IMR-90 (cell line): ENCODE data around the gene FAF1. TPM values are rescaled to one million over a fixed set of nuclear protein-coding genes. Genes with fewer than 3 reads are reported as not detected.

Source experiments
- ATAC-seq: fragments of 200-7000 bp; cut with Tn5 transposase; 2 replicates; pipeline ENCODE4 v1.9.1; 2020; ENCODE audit warnings: low read depth, mild to moderate bottlenecking, moderate library complexity
- BruUV-seq: library from RNA; stranded (reverse); fragments of 400-500 nt; replicated peaks from 2 replicates; lab custom pipeline; 2021; lab: Mats Ljungman, UMichigan
- CTCF ChIA-PET: fragments of 300-600 bp; formaldehyde crosslinking; extraction: SDS; loops from one replicate; lab custom pipeline; 2021; ENCODE audit warnings: antibody characterized with exemption; lab: Yijun Ruan, JAX
- POLR2A ChIA-PET: fragments of 300-600 bp; sonication (Branson Sonifier 250); formaldehyde crosslinking; loops from one replicate; lab custom pipeline; 2022; ENCODE audit warnings: antibody characterized with exemption; ENCODE audit not compliant: unreplicated experiment; lab: Charles Lee
- DNase-seq: peaks from one replicate; pipeline ENCODE4 v3.0.0; 2013
- H2AFZ ChIP-seq: replicated peaks from 2 replicates; pipeline ENCODE3; 2013; ENCODE audit warnings: low read length, mild to moderate bottlenecking; ENCODE audit not compliant: poor library complexity
- H2AK5ac ChIP-seq: 2 replicates; pipeline ENCODE4 v1.6.1; 2013; ENCODE audit warnings: low read depth, low read length, inconsistent platforms
- H2AK9ac ChIP-seq: replicated peaks from 2 replicates; pipeline ENCODE3; 2013; ENCODE audit warnings: mild to moderate bottlenecking, low read depth, low read length, moderate library complexity; ENCODE audit not compliant: poor library complexity
- H2BK120ac ChIP-seq: 2 replicates; pipeline ENCODE4 v1.6.1; 2013; ENCODE audit warnings: low read depth, low read length, inconsistent platforms
- H2BK15ac ChIP-seq: 3 replicates; pipeline ENCODE4 v1.6.1; 2013; ENCODE audit warnings: low read depth, low read length, inconsistent platforms
- H2BK20ac ChIP-seq: 2 replicates; pipeline ENCODE4 v1.6.1; 2013; ENCODE audit warnings: low read depth, mild to moderate bottlenecking, inconsistent platforms, low read length, moderate library complexity
- H2BK5ac ChIP-seq: 2 replicates; pipeline ENCODE4 v1.6.1; 2013; ENCODE audit warnings: mild to moderate bottlenecking, low read depth, low read length, inconsistent platforms; ENCODE audit not compliant: poor library complexity, severe bottlenecking
- H3K14ac ChIP-seq: replicated peaks from 2 replicates; pipeline ENCODE4 v1.6.1; 2013; ENCODE audit warnings: low read depth, low read length, inconsistent platforms
- H3K18ac ChIP-seq: 2 replicates; pipeline ENCODE4 v1.6.1; 2013; ENCODE audit warnings: low read depth, low read length, control low read depth
- H3K23ac ChIP-seq: 2 replicates; pipeline ENCODE4 v1.6.1; 2013; ENCODE audit warnings: low read depth, low read length, inconsistent platforms
- H3K27ac ChIP-seq: 2 replicates; pipeline ENCODE4 v1.5.1; 2013; ENCODE audit warnings: mild to moderate bottlenecking, control low read depth, low read length; ENCODE audit not compliant: insufficient read depth
- H3K27me3 ChIP-seq: 2 replicates; pipeline ENCODE4 v1.6.1; 2013; ENCODE audit warnings: low read length; ENCODE audit not compliant: control insufficient read depth, insufficient read depth
- H3K36me3 ChIP-seq: 2 replicates; pipeline ENCODE4 v1.6.1; 2013; ENCODE audit warnings: low read length, mixed read lengths; ENCODE audit not compliant: control insufficient read depth, insufficient read depth
- H3K4ac ChIP-seq: 2 replicates; pipeline ENCODE4 v1.6.1; 2013; ENCODE audit warnings: low read depth, low read length, inconsistent platforms
- H3K4me1 ChIP-seq: 2 replicates; pipeline ENCODE4 v1.6.1; 2013; ENCODE audit warnings: low read length, mixed read lengths; ENCODE audit not compliant: control insufficient read depth, insufficient read depth
- H3K4me2 ChIP-seq: 2 replicates; pipeline ENCODE4 v1.6.1; 2013; ENCODE audit warnings: low read depth, mild to moderate bottlenecking, control low read depth, low read length, moderate library complexity
- H3K4me3 ChIP-seq: 2 replicates; pipeline ENCODE4 v1.5.1; 2013; ENCODE audit warnings: low read depth, mild to moderate bottlenecking, control low read depth, low read length, moderate library complexity; ENCODE audit not compliant: insufficient read depth
- H3K56ac ChIP-seq: 2 replicates; pipeline ENCODE4 v1.6.1; 2013; ENCODE audit warnings: low read length, inconsistent platforms; ENCODE audit not compliant: insufficient read depth; ENCODE audit errors: extremely low read depth
- H3K79me1 ChIP-seq, 2 experiments: 2 replicates each; pipeline ENCODE4 v1.6.1; 2013; ENCODE audit warnings: low read length in 2 of 2, inconsistent platforms in 1 of 2, low read depth in 1 of 2
- H3K9ac ChIP-seq: 2 replicates; pipeline ENCODE4 v1.6.1; 2013; ENCODE audit warnings: low read depth, low read length, control low read depth
- H3K9me1 ChIP-seq: 2 replicates; pipeline ENCODE4 v1.6.1; 2013; ENCODE audit warnings: low read length, inconsistent platforms; ENCODE audit not compliant: insufficient read depth
- H3K9me3 ChIP-seq: 2 replicates; pipeline ENCODE4 v1.6.1; 2013; ENCODE audit warnings: low read length; ENCODE audit not compliant: control insufficient read depth, insufficient read depth
- H4K20me1 ChIP-seq: 2 replicates; pipeline ENCODE4 v1.6.1; 2013; ENCODE audit warnings: low read length, inconsistent platforms; ENCODE audit not compliant: insufficient read depth
- H4K5ac ChIP-seq: 2 replicates; pipeline ENCODE4 v1.6.1; 2013; ENCODE audit warnings: mild to moderate bottlenecking, low read depth, low read length, control low read depth
- H4K8ac ChIP-seq, 2 experiments: 2 replicates each; pipeline ENCODE4 v1.6.1; 2013; ENCODE audit warnings: low read depth in 2 of 2, low read length in 2 of 2, control low read depth in 1 of 2, inconsistent platforms in 1 of 2
- H4K91ac ChIP-seq: 2 replicates; pipeline ENCODE4 v1.6.1; 2013; ENCODE audit warnings: low read depth, low read length, inconsistent platforms; ENCODE audit not compliant: insufficient read depth
- BHLHE40 ChIP-seq: fragments of 150-350 bp; IDR thresholded peaks from 2 replicates; pipeline ENCODE4 v1.6.1; 2016; ENCODE audit warnings: mild to moderate bottlenecking, low read depth, low read length
- CEBPB ChIP-seq: IDR thresholded peaks from 2 replicates; pipeline ENCODE4 v1.6.1; 2012; ENCODE audit warnings: low read depth, low read length, improper control_type of control experiment
- CHD1 ChIP-seq: IDR thresholded peaks from 2 replicates; pipeline ENCODE4 v1.6.1; 2012; ENCODE audit warnings: low read depth, low read length, improper control_type of control experiment
- CTCF ChIP-seq: conservative IDR thresholded peaks from 2 replicates; pipeline ENCODE4 v1.5.1; 2012; ENCODE audit warnings: mild to moderate bottlenecking, low read depth, low read length, improper control_type of control experiment
- ELK1 ChIP-seq: fragments of 150-350 bp; IDR thresholded peaks from 2 replicates; pipeline ENCODE4 v1.6.1; 2016; ENCODE audit warnings: low read depth, mild to moderate bottlenecking, low read length, moderate library complexity, borderline replicate concordance
- FOS ChIP-seq: fragments of 150-350 bp; IDR thresholded peaks from 2 replicates; pipeline ENCODE4 v1.6.1; 2016; ENCODE audit warnings: low read depth, low read length
- MAFK ChIP-seq: IDR thresholded peaks from 2 replicates; pipeline ENCODE4 v1.6.1; 2012; ENCODE audit warnings: low read depth, low read length, improper control_type of control experiment
- MXI1 ChIP-seq: IDR thresholded peaks from 2 replicates; pipeline ENCODE4 v1.6.1; 2012; ENCODE audit warnings: low read depth, mild to moderate bottlenecking, low read length, moderate library complexity, borderline replicate concordance
- NFE2L2 ChIP-seq: fragments of 150-350 bp; IDR thresholded peaks from 2 replicates; pipeline ENCODE4 v1.6.1; 2016; ENCODE audit warnings: low read depth, mild to moderate bottlenecking, low read length
- POLR2A ChIP-seq: IDR thresholded peaks from 2 replicates; pipeline ENCODE4 v1.6.1; 2012; ENCODE audit warnings: mild to moderate bottlenecking, low read depth, low read length
- RCOR1 ChIP-seq: IDR thresholded peaks from 2 replicates; pipeline ENCODE4 v1.6.1; 2012; ENCODE audit warnings: mild to moderate bottlenecking, low read length, improper control_type of control experiment; ENCODE audit not compliant: insufficient replicate concordance
- RFX5 ChIP-seq: IDR thresholded peaks from 2 replicates; pipeline ENCODE4 v1.8.0; 2012; ENCODE audit warnings: low read depth, mild to moderate bottlenecking, low read length, moderate library complexity
- SMC3 ChIP-seq: fragments of 150-350 bp; IDR thresholded peaks from 2 replicates; pipeline ENCODE4 v1.6.1; 2016; ENCODE audit warnings: low read depth, mild to moderate bottlenecking, antibody characterized with exemption, low read length, moderate library complexity
- USF2 ChIP-seq: fragments of 150-350 bp; IDR thresholded peaks from 2 replicates; pipeline ENCODE4 v1.6.1; 2017; ENCODE audit warnings: mild to moderate bottlenecking, antibody characterized with exemption, low read length, low read depth
- WGBS, 2 experiments: methylation state at CpG; one replicate each; pipeline versions ENCODE4 v1.1.5 to v1.1.7; 2013; ENCODE audit warnings: missing lambda C conversion rate in 2 of 2; ENCODE audit not compliant: insufficient read length in 1 of 2; ENCODE audit errors: extremely low coverage in 2 of 2; 5-methylcytosine and 5-hydroxymethylcytosine counted together
- dilution Hi-C: fragments of 300-500 bp; cut with HindIII; formaldehyde crosslinking; loops from one replicate; pipeline ENCODE4 v1.14.3; 2018; ENCODE audit warnings: low sequenced_read_pairs; ENCODE audit not compliant: unreplicated experiment
- in situ Hi-C: fragments of 300-500 bp; cut with MboI; formaldehyde crosslinking; loops from 3 replicates; pipeline ENCODE4 v1.14.3; 2019; ENCODE audit warnings: low sequenced_read_pairs, inconsistent platforms, mixed read lengths
- intact Hi-C: fragments of 100-400 bp; cut with micrococcal nuclease; formaldehyde crosslinking; loops from 2 replicates; pipeline ENCODE4 v1.10.0; 2022
- polyA plus RNA-seq, 3 experiments: library from polyadenylated mRNA; depleted of rRNA; stranded (reverse); fragments of >200 nt; gene quantifications; 2 replicates each; pipeline ENCODE4 v1.2.3, GENCODE V29; 2012; ENCODE audit warnings: low replicate concordance in 1 of 3
- total RNA-seq: library from RNA; depleted of rRNA; stranded (reverse); fragments of >200 nt; gene quantifications from 2 replicates; pipeline ENCODE4 v1.2.3, GENCODE V29; 2012

Gene FAF1
- total and polyA plus RNA-seq, 2 of the 4 experiments (the other 2 are of a cell fraction), result 18.8 to 72.9 TPM

- Histone ChIP-seq H4K5ac (peak overlapping the region; percentile 89), H3K14ac (peak overlapping the region; percentile 87), H3K27me3 (no peaks in the 10 kb centered on the region), H2AFZ (peak overlapping the region; percentile 97), H3K79me1 (peaks cover 3 to 26% of the 10 kb centered on the region in 2 experiments; a peak in 3 of 4 replicates), H2AK5ac (peak overlapping the region; percentile 62; the same call in 1 of the 2 replicates), H3K9me1 (peaks cover 2% of the 10 kb centered on the region; the same call in 1 of the 2 replicates), H3K4ac (peak overlapping the region; percentile 78), H4K91ac (peak overlapping the region; percentile 76; the same call in 1 of the 2 replicates), H3K9me3 (no peaks in the 10 kb centered on the region), H4K8ac (peak overlapping the region; percentile 82 to 92), H3K4me2 (peak overlapping the region; percentile 95), H4K20me1 (no peaks in the 10 kb centered on the region), H2BK20ac (peak overlapping the region; percentile 50), H3K4me3 (peak overlapping the region; percentile 95; the same call in 1 of the 2 replicates), H2BK5ac (peak overlapping the region; percentile 89), H3K36me3 (no peaks in the 10 kb centered on the region; the same call in 1 of the 2 replicates), H2AK9ac (peak overlapping the region; percentile 87), H3K18ac (peak overlapping the region; percentile 80), H3K9ac (peak overlapping the region; percentile 84), H3K27ac (peak overlapping the region; percentile 98), H3K56ac (peak overlapping the region; percentile 93; the same call in 1 of the 2 replicates), H2BK120ac (peak overlapping the region; percentile 30), H3K4me1 (peaks cover 6% of the 10 kb centered on the region; the same call in 1 of the 2 replicates), H2BK15ac (peak overlapping the region; percentile 31; the same call in 2 of the 3 replicates), H3K23ac (peak overlapping the region; percentile 84)
- CTCF ChIA-PET, result interaction anchor here (1.4 kb wide), 1 partner anchor 213 kb away, joined by 3 read pairs; no protein-coding TSS in a partner anchor
- no CpG with 5 or more reads among the region's 19 CpGs for WGBS, 2 experiments
- in situ Hi-C loops, result no loop called here
- no TSS peak for BruUV-seq
- intact Hi-C loops, result loop anchor here (1.0 to 10.0 kb wide), 2 partner anchors 8 to 319 kb away; no protein-coding TSS in a partner anchor
- dilution Hi-C loops, result no loop called here
- ATAC-seq, result no peak
- no peak for DNase-seq
- POLR2A ChIA-PET, result no interaction called here
- TF ChIP-seq RCOR1 (no peak), CTCF (no peak), SMC3 (no peak), POLR2A (no peak), CHD1 (no peak), USF2 (no peak), MXI1 (no peak), ELK1 (no peak), CEBPB (no peak), RFX5 (no peak), FOS (no peak), MAFK (no peak), BHLHE40 (no peak), NFE2L2 (no peak)
These were observed 16.2 kb upstream of the FAF1 start for GRCh38 chr1:50976111-50976889.
